HG03139 (cell line): ENCODE measurements around the gene DPYD.
A peak's percentile ranks its signal among the peaks of the same experiment; 100 is the strongest.

ENCODE experiments used
- ATAC-seq: cut with Tn5 transposase; IDR thresholded peaks from one replicate; pipeline ENCODE4 v1.9.1; 2021; ENCODE audit not compliant: unreplicated experiment

DPYD gene

GRCh38 chr1:97461782-97462181 lies 459.1 kb downstream of the DPYD start:
- ATAC-seq = peak; percentile 96

GRCh38 chr1:97457446-97458089 lies 463.3 kb downstream of the DPYD start:
- ATAC-seq = no peak

- no peak for ATAC-seq
These were observed 468.9 kb downstream of the DPYD start for GRCh38 chr1:97451944-97452343.

DNA sequence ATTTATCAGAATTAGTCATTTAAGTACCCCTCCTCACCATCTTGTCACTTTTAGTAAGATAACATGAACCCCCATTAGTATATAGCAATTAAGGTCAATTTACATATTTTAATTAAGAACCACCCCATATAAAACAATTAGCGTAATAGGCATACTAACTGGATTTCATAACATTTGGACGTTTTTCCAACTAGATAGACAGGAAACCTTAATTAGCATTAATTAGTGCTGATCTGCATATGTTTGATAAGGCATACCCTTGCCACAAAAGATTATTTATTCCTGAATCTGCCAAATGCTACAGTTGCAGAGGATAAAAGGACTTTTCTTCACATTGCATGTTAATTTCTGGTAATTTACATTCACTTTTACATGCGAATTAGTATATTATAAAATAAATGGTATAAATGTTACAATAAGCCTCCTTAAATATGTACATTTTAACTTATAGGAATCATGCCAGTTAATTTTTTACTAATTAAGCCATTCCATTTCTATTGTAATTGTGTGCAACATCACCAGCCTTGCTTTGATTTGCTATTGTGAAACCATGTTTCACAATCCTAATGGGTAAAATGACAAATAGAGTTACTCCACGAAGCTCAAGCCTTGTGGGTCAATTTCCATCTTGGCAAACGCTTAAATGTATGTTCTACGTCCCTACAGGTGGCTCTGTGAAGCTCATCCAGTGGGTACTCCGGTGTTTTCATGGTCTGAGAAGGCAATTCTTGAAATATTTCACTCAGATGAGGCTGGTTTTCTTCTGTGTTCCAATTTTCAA lies 469.6 kb downstream of the DPYD start:
- no peak for ATAC-seq

DNA sequence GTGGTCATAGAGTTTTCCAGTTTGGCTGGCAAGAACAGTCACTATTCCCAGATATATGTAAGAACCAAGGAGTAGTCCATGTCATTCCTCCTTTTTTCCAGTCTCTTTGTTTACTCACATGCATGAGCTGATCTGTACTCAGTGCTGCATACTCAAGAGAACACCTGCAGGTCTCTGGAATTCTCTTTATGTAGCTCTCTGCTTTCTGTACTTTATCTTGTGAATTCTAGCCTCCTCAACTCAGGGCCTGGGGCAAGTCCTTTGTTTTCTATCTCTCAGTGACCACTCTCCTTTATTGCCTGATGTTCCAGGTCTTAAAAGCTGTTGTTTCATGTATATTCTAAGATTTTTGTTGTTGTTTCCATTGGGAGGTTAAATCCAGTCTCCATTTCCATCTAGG lies 478.9 kb downstream of the DPYD start:
- no peak for ATAC-seq

DNA sequence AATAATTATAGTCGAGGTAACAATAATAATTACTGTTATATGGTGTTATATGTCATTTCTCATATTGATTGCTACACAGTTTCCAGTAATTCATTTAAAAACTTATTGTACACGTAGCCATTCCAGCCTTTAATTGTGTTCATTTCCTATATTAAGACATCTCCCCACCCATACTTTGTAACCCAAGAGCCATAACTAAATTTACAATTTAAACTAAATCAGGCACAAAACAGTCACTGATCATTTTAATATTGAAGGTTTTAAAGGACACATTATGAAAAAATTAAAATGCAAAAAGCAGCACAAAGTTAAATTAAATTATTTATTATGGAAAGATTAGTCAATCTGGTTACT lies 487.0 kb downstream of the DPYD start:
- no peak for ATAC-seq

- ATAC-seq = no peak
These were observed 487.6 kb downstream of the DPYD start for GRCh38 chr1:97433094-97433823.

GRCh38 chr1:97427371-97427770 lies 493.5 kb downstream of the DPYD start:
- ATAC-seq = no peak

DNA sequence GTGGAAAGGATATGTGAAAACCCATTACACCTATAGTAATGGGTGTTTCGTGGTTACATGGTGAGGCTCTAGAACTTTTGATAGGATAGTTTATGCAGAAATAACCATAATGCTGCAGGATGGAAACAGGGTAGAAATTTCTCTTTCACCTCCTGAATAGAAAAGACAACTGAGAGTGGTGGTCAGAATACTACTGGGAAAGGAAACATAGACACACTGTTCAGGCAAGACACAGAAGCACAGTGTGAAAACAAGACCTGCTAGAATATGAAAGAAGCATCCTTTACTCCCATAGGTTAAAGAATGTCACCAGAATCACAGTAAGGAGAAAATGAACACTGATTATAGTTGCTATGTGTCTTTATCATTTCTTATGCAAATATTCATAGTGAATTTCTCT lies 496.6 kb downstream of the DPYD start:
- no peak for ATAC-seq

- ATAC-seq = no peak
These were observed 497.4 kb downstream of the DPYD start for GRCh38 chr1:97423403-97423802.

- no peak for ATAC-seq
These were observed 503.2 kb downstream of the DPYD start for GRCh38 chr1:97417661-97418060.

DNA sequence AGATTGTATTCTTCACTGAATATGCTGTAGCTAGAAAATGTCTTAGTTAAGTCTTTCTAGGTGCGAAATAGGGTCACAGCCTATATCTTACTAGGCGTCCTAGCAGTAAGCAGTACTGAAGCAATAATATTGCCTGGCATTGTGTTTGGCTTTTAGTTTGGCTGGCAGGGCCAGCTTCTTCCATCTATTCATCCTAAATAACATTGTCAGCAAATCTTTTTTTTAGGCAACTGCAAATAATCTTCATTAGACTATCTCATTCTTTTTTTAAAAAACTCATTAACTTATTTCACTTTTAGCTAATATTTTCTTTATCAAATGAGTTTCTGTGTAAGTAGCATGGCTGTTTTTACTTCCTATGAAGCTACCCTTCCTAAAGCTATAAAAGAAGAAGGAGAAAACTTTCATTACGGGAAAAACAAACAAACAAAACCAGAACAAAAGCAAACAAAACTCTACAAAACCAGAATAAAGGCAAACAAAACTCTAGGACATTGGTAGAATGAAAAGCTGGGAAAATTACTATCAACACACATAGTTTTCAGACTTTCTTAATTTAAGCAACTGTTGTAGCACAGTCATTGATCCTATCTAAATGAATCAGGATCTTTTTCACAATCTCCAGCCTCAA lies 506.0 kb downstream of the DPYD start:
- ATAC-seq = no peak

DNA sequence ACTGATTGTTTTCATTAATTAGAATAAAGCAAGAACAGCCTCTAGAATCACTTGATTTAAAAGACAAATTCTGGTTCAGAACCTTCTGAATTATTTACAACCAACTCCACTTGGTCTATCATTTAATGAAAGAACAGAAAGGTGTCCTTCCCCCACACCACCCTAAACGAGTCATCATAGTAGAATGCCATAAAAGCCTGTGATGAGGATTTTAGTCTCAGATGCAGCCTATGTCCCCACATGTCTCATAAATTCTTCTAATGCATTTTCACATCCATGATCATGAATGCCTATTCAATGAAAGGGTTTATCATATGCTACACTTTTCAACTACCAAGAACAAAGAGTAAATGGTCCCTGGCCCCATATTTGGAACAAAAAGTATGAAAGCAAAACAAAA lies 508.1 kb downstream of the DPYD start:
- ATAC-seq = no peak

GRCh38 chr1:97412166-97412565 lies 508.7 kb downstream of the DPYD start:
- ATAC-seq = no peak

DNA sequence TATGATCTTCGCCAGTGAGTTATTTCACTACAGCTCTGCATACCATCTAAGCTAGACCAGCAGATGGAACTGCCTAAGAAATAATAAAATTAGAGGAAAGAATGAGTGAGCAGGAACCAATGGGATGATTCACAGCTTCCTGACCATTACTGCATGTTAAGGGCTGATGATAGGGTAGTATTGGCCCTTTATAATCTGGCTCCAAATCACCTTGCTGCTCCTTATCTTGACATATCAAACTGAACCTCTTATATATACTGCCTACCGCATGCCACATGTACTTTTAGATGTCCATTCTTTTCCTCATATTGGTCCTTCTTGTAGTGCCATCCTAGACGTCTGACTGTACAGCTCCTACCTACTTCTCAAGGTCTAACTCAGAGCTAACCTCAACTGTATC lies 524.4 kb downstream of the DPYD start:
- ATAC-seq = no peak

GRCh38 chr1:97392701-97393100 lies 528.1 kb downstream of the DPYD start:
- ATAC-seq = no peak

GRCh38 chr1:97385536-97386277 lies 535.1 kb downstream of the DPYD start:
- ATAC-seq = no peak

GRCh38 chr1:97384294-97384968 lies 536.4 kb downstream of the DPYD start:
- ATAC-seq = no peak

DNA sequence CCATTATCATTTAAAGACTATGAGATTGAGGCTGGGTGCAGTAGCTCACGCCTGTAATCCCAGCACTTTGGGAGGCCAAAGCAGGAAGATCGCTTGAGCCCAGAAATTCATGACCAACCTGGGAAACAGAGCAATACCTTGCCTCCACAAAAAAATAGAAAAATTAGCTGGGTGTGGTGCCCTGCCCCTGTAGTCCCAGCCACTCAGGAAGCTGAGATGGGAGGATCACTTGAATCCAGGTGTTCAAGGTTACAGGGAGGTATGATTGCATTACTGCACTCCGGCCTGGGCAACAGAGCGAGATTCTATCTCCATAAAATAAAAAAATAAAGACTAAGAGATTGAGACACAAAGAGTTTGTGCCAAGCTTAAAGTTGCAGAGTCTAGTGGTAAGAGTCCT lies 537.0 kb downstream of the DPYD start:
- ATAC-seq = no peak

DNA sequence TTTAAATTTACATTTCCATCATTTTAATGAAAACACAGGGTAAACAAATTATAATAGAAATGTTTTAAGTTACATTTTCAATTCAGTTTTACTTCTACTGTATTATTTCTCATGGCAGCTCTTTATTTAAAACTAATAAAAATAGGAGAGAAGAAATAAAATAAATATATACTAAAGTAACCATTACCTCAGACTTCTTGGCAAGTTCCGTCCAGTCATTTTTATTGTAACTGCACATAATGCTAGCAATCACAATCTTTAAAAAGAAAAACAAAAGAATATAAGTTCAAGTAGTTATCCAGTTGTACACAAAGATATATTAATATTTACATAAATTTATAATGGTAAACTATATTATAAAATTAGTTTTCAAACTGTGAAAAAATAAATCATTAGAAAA lies 538.6 kb downstream of the DPYD start:
- no peak for ATAC-seq
